Gastroesophageal sphincter (tissue), 3 donors: ENCODE measurements around the gene HIVEP2.

ENCODE experiments used
- CTCF ChIP-seq, 4 experiments: fragments of 200-600 bp in 2 of 4; fragments of 450-650 bp in 2 of 4; sonication (generic) in 1 of 4; IDR thresholded peaks; one replicate each; pipeline ENCODE4 v1.5.1; 2017 to 2019; ENCODE audit warnings: antibody characterized with exemption in 4 of 4, mild to moderate bottlenecking in 2 of 4, moderate library complexity in 2 of 4
- POLR2A ChIP-seq, 2 donors: fragments of 450-650 bp; IDR thresholded peaks; one replicate each; pipeline ENCODE4 v1.6.1; 2017; ENCODE audit warnings: antibody characterized with exemption in 2 of 2, mild to moderate bottlenecking in 2 of 2, moderate library complexity in 1 of 2
- POLR2AphosphoS5 ChIP-seq: sonication (generic); formaldehyde crosslinking; IDR thresholded peaks from one replicate; pipeline ENCODE4 v1.6.1; 2017; ENCODE audit warnings: antibody characterized with exemption

- TF ChIP-seq CTCF (IDR thresholded peaks at IDR 0.05) (no peak), POLR2A (IDR thresholded peaks at IDR 0.05) (no peak), POLR2AphosphoS5 (no peak)
Measured at GRCh38 chr6:142809947-142810346, 135.0 kb downstream of the HIVEP2 start.
